Calu3 (cell line): ENCODE measurements around the gene SMIM41. TPM values are rescaled to one million over a fixed set of nuclear protein-coding genes. Genes with fewer than 3 reads are reported as not detected.

Experiments
- BruUV-seq: library from RNA; stranded (reverse); fragments of 400-500 nt; replicated peaks from 2 replicates; lab custom pipeline; 2021; lab: Mats Ljungman, UMichigan
- CTCF ChIA-PET: fragments of 300-600 bp; sonication (Branson Sonifier 250); formaldehyde crosslinking; loops from one replicate; lab custom pipeline; 2022; ENCODE audit warnings: antibody characterized with exemption; lab: Charles Lee
- DNase-seq: peaks from one replicate; pipeline ENCODE4 v3.0.0; 2022
- H3K27ac Mint-ChIP-seq: one replicate; pipeline ENCODE4 v1.8.0; 2022; ENCODE audit warnings: mixed read lengths; ENCODE audit not compliant: unreplicated experiment
- H3K27me3 Mint-ChIP-seq: one replicate; pipeline ENCODE4 v1.8.0; 2022; ENCODE audit warnings: mixed read lengths; ENCODE audit not compliant: unreplicated experiment
- H3K36me3 Mint-ChIP-seq: one replicate; pipeline ENCODE4 v1.8.0; 2022; ENCODE audit warnings: mild to moderate bottlenecking, moderate library complexity, mixed read lengths; ENCODE audit not compliant: insufficient read depth, unreplicated experiment
- H3K4me1 Mint-ChIP-seq: one replicate; pipeline ENCODE4 v1.8.0; 2022; ENCODE audit warnings: mild to moderate bottlenecking, low read depth, mixed read lengths; ENCODE audit not compliant: unreplicated experiment
- H3K4me3 Mint-ChIP-seq: one replicate; pipeline ENCODE4 v1.8.0; 2022; ENCODE audit warnings: mild to moderate bottlenecking, low read depth, moderate library complexity, mixed read lengths; ENCODE audit not compliant: unreplicated experiment
- H3K9me3 Mint-ChIP-seq: one replicate; pipeline ENCODE4 v1.8.0; 2022; ENCODE audit warnings: low read depth, mixed read lengths; ENCODE audit not compliant: unreplicated experiment
- intact Hi-C: fragments of 100-400 bp; cut with micrococcal nuclease; formaldehyde crosslinking; loops from one replicate; pipeline ENCODE4 v1.10.0; 2022; ENCODE audit not compliant: unreplicated experiment
- total RNA-seq: library from RNA; stranded (reverse); gene quantifications from 2 replicates; pipeline ENCODE4 v1.2.3, GENCODE V29; 2022
- TF ChIP-seq, protein P1 (sequence below): fragments of 200-600 bp; IDR thresholded peaks from one replicate; pipeline ENCODE4 v1.8.0; 2022; ENCODE audit warnings: antibody characterized with exemption; ENCODE audit not compliant: unreplicated experiment

SMIM41 gene
- total RNA-seq, 1 experiment from 2014 or later = not detected

DNA sequence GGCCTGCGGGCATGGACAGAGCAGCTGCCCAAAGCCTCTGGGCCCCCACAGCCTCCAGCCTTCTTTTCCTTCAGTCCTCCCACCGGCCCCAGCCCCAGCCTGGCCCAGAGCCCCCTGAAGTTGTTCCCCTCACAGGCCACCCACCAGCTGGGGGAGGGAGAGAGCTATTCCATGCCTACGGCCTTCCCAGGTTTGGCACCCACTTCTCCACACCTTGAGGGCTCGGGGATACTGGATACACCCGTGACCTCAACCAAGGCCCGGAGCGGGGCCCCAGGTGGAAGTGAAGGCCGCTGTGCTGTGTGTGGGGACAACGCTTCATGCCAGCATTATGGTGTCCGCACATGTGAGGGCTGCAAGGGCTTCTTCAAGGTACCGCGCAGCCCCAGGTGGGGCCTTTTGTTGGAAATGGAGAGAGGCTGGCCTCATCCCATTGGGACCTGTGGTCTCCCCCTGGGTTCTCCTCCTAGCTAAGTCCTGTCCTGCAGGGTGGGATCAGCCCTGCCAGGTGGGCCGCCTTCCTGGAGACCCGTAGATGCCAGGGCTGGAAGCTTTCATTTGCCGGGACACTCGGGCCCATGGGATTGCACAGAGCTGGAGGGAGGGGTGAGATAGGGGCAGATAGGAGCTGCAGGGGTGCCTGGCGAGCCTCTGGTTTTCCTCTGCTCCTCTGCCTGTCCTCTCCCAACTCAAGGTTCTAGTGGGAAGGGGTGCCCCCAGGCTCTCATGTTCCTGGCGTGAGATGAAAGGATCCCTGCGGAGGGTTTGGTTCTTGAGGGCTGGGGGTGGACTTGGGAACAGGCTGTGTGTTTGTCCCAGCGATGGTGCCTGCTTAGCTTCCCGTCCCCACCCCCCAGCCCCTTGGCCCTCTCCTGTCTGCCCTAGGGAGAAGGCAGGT is 24.4 kb upstream of the SMIM41 start:
- Mint-ChIP-seq H3K27me3 (no peaks in the 10 kb centered on the region), H3K27ac (no peak overlapping the region), H3K4me1 (peaks cover 8% of the 10 kb centered on the region), H3K4me3 (no peak overlapping the region), H3K9me3 (no peaks in the 10 kb centered on the region), H3K36me3 (peaks cover 70% of the 10 kb centered on the region)
- BruUV-seq = no TSS peak
- intact Hi-C loops = no loop called here
- CTCF ChIA-PET = no interaction called here
- DNase-seq = no peak
- TF ChIP-seq, protein P1, sequence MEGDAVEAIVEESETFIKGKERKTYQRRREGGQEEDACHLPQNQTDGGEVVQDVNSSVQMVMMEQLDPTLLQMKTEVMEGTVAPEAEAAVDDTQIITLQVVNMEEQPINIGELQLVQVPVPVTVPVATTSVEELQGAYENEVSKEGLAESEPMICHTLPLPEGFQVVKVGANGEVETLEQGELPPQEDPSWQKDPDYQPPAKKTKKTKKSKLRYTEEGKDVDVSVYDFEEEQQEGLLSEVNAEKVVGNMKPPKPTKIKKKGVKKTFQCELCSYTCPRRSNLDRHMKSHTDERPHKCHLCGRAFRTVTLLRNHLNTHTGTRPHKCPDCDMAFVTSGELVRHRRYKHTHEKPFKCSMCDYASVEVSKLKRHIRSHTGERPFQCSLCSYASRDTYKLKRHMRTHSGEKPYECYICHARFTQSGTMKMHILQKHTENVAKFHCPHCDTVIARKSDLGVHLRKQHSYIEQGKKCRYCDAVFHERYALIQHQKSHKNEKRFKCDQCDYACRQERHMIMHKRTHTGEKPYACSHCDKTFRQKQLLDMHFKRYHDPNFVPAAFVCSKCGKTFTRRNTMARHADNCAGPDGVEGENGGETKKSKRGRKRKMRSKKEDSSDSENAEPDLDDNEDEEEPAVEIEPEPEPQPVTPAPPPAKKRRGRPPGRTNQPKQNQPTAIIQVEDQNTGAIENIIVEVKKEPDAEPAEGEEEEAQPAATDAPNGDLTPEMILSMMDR = no peak

DNA sequence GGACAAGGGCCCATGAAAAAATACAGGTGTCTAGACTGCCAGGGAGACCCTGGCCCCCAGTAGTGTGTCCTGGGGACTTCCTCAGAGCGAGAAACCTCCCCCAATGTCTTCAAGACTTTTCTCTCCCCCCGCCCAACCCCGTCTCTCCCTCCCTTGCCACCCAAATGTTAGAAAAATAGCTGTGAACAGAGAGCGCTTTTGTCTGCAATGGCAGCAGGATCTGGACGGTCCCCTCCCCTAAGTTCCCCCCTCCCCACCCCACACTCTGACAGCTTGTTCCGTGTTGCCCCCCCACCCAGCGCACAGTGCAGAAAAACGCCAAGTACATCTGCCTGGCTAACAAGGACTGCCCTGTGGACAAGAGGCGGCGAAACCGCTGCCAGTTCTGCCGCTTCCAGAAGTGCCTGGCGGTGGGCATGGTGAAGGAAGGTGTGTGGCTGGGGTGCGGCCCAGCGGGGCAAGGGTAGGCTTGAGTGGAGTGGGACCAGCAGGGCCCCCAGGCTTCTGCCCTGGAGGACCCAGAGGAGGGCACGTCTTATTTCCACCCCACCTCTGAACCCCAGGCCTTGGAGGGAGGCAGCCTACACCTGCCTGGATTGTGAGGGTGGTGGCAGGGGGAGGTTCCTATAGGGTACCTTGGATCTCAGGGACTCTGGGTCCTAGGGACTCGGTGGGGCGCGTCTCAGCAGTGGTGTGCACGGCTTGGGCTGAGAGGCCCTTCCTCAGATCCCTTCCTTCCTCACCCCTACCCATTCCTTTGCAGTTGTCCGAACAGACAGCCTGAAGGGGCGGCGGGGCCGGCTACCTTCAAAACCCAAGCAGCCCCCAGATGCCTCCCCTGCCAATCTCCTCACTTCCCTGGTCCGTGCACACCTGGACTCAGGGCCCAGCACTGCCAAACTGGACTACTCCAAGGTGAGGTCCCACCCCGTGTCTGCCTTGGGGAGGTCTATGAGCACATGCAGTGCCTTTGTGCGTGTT is 23.5 kb upstream of the SMIM41 start:
- CTCF ChIA-PET = no interaction called here
- Mint-ChIP-seq H3K27ac (no peak overlapping the region), H3K4me1 (peaks cover 8% of the 10 kb centered on the region), H3K9me3 (no peaks in the 10 kb centered on the region), H3K4me3 (no peak overlapping the region), H3K27me3 (no peaks in the 10 kb centered on the region), H3K36me3 (peaks cover 61% of the 10 kb centered on the region)
- TF ChIP-seq, protein P1 = no peak
- intact Hi-C loops = no loop called here
- no TSS peak for BruUV-seq
- DNase-seq = no peak

- CTCF ChIA-PET = no interaction called here
- no TSS peak for BruUV-seq
- Mint-ChIP-seq H3K9me3 (no peaks in the 10 kb centered on the region), H3K4me3 (no peak overlapping the region), H3K27me3 (no peaks in the 10 kb centered on the region), H3K36me3 (peaks cover 51% of the 10 kb centered on the region), H3K4me1 (peaks cover 4% of the 10 kb centered on the region), H3K27ac (no peak overlapping the region)
- DNase-seq = no peak
- TF ChIP-seq, protein P1 = no peak
- intact Hi-C loops = no loop called here
Measured at GRCh38 chr12:52056801-52057637, 22.5 kb upstream of the SMIM41 start.
